Loucy (cell line): ENCODE measurements around the gene SLC2A4RG.

ENCODE experiments used
- EZH2phosphoT487 ChIP-seq: fragments of 200-600 bp; IDR thresholded peaks from 2 replicates; pipeline ENCODE4 v1.6.1; 2018; ENCODE audit warnings: antibody characterized with exemption, mild to moderate bottlenecking, moderate library complexity, borderline replicate concordance
- TF ChIP-seq, protein P1 (sequence below): fragments of 200-600 bp; sonication (generic); conservative IDR thresholded peaks from 2 replicates; pipeline ENCODE4 v1.5.1; 2014; ENCODE audit warnings: mild to moderate bottlenecking, antibody characterized with exemption, low read length

DNA sequence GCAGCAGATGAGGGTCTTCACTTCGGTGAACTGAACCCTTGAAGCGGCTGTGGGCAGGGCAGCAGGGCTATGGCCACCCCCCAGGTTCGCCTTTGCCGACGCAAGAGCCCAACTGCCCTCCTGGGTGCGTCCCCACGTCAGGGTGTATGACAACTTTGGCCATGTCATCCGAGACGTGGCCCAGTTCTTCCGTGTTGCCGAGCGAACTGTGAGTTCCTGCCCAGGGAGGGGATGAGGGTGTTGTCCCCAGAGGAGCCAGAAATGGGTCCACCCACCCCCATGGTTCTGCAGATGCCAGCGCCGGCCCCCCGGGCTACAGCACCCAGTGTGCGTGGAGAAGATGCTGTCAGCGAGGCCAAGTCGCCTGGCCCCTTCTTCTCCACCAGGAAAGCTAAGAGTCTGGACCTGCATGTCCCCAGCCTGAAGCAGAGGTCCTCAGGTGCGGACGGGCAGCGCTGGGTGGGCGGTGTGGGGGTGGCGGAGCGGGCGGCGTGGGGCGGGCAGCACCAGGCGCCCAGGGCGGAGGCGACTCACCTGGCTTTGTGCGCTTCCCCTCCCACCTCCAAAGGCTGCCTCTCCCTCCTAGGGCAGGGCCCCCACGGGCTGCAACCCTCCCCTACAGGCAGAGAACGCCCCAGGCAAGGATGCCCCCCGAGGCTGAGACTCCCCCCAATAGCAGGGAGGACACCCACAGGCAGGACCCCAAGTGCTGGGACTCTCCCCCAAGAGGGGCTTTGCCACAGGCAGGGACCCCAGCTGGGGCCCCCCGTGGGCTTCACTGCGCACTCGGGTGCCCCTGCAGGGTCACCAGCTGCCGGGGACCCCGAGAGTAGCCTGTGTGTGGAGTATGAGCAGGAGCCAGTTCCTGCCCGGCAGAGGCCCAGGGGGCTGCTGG lies 49.3 kb upstream of the SLC2A4RG start:
- TF ChIP-seq, protein P1, sequence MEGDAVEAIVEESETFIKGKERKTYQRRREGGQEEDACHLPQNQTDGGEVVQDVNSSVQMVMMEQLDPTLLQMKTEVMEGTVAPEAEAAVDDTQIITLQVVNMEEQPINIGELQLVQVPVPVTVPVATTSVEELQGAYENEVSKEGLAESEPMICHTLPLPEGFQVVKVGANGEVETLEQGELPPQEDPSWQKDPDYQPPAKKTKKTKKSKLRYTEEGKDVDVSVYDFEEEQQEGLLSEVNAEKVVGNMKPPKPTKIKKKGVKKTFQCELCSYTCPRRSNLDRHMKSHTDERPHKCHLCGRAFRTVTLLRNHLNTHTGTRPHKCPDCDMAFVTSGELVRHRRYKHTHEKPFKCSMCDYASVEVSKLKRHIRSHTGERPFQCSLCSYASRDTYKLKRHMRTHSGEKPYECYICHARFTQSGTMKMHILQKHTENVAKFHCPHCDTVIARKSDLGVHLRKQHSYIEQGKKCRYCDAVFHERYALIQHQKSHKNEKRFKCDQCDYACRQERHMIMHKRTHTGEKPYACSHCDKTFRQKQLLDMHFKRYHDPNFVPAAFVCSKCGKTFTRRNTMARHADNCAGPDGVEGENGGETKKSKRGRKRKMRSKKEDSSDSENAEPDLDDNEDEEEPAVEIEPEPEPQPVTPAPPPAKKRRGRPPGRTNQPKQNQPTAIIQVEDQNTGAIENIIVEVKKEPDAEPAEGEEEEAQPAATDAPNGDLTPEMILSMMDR = no peak
- no peak for TF ChIP-seq EZH2phosphoT487
